HG02623 (cell line): Measurements from ENCODE around the gene SPRN.

Experiments
- ATAC-seq: cut with Tn5 transposase; IDR thresholded peaks from one replicate; pipeline ENCODE4 v1.9.1; 2021; ENCODE audit warnings: moderate library complexity; ENCODE audit not compliant: unreplicated experiment

Gene SPRN

GRCh38 chr10:133411523-133412380 lies 12.7 kb downstream of the SPRN start:
- no peak for ATAC-seq

DNA sequence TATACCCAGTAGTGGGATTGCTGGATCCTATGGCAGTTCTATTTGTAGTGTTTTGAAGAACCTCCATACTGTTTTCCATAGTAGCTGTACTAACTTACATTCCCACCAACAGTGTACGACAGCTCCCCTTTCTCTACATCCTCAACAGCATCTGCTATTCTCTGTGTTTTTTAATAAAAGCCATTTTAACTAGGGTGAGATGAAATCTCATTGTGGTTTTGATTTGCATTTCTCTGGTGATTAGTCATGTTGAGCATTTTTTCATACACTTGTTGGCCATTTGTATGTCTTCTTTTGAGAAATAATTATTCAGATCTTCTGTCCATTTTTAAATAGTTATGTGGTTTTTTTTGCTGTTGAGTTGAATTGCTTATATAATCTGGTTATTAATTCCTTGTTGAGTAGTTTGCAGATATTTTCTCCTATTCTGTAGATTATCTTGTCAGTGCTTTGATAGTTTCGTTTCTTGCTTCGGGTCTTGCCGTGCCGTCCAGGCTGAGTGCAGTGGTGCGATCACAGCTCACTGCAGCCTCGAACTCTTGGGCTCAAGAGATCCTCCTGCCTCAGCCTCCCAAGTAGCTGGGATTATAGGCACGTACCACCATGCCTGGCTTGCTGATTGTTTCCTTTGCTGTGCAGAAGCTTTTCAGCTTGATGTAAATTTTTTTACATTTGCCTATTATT lies 18.4 kb downstream of the SPRN start:
- no peak for ATAC-seq

DNA sequence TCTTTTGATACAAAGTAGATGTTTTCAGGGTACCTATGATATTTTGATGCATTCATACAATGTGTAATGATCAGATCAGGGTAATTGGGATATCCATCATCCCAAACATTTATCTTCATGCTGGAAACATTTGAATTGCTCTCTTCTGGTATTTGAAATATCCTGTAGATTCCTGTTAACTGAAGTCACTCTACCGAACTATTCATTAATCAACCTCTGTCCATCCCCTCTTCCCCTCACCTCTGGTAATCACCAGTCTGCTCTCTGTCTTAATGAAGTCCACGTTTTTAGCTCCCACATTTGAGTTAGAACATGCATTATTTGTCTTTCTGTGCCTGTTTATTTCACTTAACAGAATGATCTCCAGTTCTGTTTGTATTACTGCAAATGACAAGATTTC lies 19.2 kb downstream of the SPRN start:
- no peak for ATAC-seq

GRCh38 chr10:133403784-133404183 lies 20.6 kb downstream of the SPRN start:
- no peak for ATAC-seq

- no peak for ATAC-seq
These were observed 21.1 kb downstream of the SPRN start for GRCh38 chr10:133403359-133403758.

DNA sequence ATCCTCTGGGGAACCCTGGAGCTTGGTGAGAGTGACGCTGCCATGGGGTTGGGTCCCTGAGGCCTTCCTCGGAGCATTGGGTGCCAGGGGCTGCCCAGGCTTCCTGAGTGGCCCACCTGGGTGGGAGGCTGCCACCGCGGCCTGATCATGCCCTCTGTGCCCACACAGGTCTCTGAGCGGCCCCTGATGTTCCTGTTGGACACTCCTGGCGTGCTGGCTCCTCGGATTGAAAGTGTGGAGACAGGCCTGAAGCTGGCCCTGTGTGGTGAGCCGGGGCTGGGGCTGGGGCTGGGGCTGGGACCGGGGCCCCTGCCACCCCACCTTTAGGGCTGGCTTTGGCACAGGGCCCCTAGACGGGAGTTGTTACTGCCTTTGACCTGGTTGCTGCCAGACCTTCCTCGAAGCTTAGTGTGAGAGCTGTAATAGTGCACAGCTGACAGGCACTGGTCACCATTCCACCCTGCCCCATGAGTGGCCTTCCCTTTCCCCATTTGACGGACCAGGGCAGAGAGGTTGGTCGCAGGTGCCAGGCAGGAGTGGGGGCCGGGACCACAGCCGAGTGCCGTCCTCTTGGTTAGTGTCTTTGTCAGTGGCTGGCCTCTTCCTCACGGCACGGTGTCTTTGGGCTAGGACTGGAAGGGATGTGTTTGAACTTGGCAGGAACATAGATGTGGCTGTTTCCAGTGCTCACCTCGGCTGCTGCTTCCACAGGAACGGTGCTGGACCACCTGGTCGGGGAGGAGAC lies 22.3 kb downstream of the SPRN start:
- no peak for ATAC-seq

GRCh38 chr10:133401500-133401899 lies 22.9 kb downstream of the SPRN start:
- ATAC-seq: peak; percentile 8

DNA sequence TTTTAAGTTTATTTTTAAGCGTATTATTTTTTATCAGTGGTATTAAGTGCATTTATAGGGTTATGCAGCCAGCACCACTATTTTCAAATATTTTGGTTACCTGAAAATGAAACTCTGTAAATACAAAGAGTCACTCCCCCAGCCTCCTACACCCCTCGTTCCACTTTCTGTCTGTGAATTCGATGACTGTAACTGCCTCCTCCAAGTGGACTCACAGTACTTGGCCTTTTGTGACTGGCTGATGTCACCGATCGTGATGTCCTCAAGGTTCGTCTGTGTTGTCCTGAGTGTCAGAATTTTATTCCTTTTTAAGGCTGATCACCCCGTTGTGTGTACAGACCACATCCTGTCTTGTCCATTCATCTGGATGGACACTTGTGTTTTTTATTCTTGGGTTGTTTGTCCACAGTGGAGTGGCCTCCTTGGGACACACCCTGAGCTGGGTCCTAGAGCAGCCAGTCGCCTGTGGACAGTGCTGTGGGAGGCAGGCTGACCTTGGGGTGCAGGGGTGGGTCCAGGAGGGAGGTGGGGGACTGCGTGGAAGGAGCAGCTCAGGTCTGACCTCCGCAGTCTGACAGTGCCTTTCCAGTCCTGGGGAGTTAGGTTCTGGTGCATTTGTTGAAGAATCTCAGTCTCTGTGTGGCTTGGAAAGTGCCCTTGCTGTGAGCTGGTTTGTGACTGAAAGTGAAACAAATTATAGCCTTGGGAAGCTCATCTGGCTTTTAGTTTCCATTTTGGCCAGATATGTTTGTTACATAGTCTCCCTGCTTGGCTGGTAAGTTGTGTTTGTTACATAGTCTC lies 23.6 kb downstream of the SPRN start:
- peak; percentile 81 for ATAC-seq

DNA sequence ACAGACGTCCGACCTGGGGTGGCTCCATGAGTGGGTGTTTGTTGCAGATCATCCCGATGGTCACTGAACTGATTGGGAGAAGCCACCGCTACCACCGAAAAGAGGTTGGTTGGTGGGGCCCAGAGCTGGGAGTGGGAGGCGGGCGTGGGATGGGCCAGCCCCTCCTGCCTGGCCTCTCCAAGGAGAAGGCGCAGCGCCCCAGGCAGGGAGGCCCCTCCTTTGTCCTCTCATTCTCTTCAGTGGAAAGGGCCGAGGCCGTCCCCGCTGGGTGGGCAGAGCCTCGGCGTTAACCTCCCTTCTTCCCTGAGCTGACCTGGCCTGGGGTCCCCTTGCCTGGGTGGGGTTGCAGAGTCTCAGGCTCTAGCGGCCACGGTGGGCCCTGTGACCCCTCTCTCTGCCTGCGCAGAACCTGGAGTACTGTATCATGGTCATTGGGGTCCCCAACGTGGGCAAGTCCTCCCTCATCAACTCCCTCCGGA lies 25.3 kb downstream of the SPRN start:
- no peak for ATAC-seq

- no peak for ATAC-seq
These were observed 26.5 kb downstream of the SPRN start for GRCh38 chr10:133397938-133398337.

DNA sequence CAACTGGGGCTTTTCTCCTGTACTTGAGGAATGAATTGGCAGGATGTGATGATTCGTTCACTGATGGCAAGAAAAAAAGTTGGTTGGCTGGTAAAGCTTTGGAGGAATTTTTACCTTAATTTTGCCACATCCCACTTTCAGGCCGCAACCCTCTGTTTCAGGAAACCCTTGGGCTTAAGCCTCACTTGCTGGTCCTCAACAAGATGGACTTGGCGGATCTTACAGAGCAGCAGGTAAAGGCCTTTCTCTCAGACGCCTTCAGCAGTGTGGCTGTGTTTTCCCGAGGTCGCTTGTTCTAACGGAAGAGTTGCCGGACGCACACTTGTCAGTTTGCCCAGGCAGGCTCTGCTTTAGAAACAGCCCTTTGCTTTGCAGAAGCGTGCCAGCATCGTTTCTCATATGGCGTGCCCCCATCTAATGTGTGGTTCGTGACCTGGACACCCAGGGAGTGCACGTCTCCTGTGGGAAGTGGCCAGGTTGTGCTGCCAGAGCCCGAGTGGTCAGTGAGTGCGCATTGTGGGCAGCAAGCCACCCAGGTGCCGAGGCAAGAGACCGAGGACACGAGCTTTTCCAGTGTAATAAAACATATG lies 28.3 kb downstream of the SPRN start:
- ATAC-seq: no peak

GRCh38 chr10:133394801-133395221 lies 29.6 kb downstream of the SPRN start:
- no peak for ATAC-seq

- ATAC-seq: peak; percentile 65
These were observed 30.3 kb downstream of the SPRN start, which contains the start of gene MTG1 for GRCh38 chr10:133394064-133394663. TSS of gene MTG1 (plus strand) at chr10:133394157. CDS start at chr10:133394221, 64 bp downstream.

DNA sequence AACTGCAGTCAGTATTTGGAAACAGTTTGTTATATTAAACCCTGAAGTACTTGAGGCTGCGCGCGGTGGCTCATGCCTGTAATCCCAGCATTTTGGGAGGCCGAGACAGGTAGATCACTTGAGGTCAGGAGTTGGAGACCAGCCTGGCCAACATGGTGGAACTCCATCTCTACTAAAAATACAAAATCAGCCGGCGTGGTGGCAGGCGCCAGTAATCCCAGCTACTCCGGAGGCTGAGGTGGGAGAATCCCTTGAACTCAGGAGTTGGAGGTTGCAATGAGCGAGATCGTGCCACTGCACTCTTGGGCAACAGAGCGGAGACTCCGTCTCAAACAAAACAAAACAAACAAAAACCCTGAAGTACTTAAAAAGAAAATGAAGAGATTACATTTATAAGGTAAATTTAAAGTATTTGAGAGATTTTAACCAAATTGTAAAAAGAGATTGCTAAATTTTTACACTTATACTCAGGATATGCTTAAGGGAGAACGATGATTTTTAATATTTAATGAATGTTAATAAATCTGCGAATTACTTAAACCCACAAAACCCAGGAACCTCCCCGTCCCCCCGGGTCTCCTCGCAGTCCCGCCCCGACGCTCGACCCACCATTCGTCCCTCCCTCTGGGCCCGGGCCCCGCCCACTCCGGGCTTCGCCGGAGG lies 30.9 kb downstream of the SPRN start:
- no peak for ATAC-seq

- ATAC-seq: no peak
These were observed 32.5 kb downstream of the SPRN start for GRCh38 chr10:133391761-133392518.

GRCh38 chr10:133391249-133391635 lies 33.2 kb downstream of the SPRN start:
- no peak for ATAC-seq

GRCh38 chr10:133390597-133391248 lies 33.7 kb downstream of the SPRN start:
- no peak for ATAC-seq
